Lung (tissue), 13 donors: ENCODE results near the gene UBLCP1. TPM values are rescaled to one million over a fixed set of nuclear protein-coding genes. Genes with fewer than 3 reads are reported as not detected.

Experiments used
- ATAC-seq: fragments of 200-7000 bp; cut with Tn5 transposase; one replicate; pipeline ENCODE4 v1.9.1; 2020; ENCODE audit warnings: moderate number of reproducible peaks; ENCODE audit not compliant: insufficient read depth, low FRiP score
- DNase-seq, 3 donors: peaks; one replicate each; pipeline ENCODE4 v3.0.0-alpha.2; 2013 to 2017
- H3K27ac ChIP-seq, 2 donors: one replicate each; pipeline ENCODE4 v1.5.1; 2013; ENCODE audit warnings: mild to moderate bottlenecking in 2 of 2, moderate library complexity in 2 of 2, control low read depth in 1 of 2, inconsistent platforms in 1 of 2, low read depth in 1 of 2, low read length in 1 of 2
- H3K27me3 ChIP-seq, 3 donors: one replicate each; pipeline ENCODE4 v1.5.1; 2013; ENCODE audit warnings: low read length in 2 of 3; ENCODE audit not compliant: control insufficient read depth in 3 of 3, insufficient read depth in 3 of 3
- H3K36me3 ChIP-seq, 4 donors: one replicate each; pipeline ENCODE4 v1.5.1; 2013; ENCODE audit warnings: low read length in 4 of 4, mild to moderate bottlenecking in 1 of 4, moderate library complexity in 1 of 4; ENCODE audit not compliant: control insufficient read depth in 4 of 4, insufficient read depth in 4 of 4
- H3K4me1 ChIP-seq, 5 donors: one replicate each; pipeline ENCODE4 v1.5.1; 2013; ENCODE audit warnings: low read length in 5 of 5, mild to moderate bottlenecking in 2 of 5, moderate library complexity in 1 of 5; ENCODE audit not compliant: control insufficient read depth in 5 of 5, insufficient read depth in 5 of 5
- H3K4me3 ChIP-seq: one replicate; pipeline ENCODE4 v1.5.1; 2013; ENCODE audit warnings: mild to moderate bottlenecking, control low read depth, moderate library complexity
- H3K9ac ChIP-seq, 2 donors: one replicate each; pipeline ENCODE4 v1.5.1; 2013; ENCODE audit warnings: low read length in 2 of 2, control low read depth in 1 of 2; ENCODE audit not compliant: insufficient read depth in 1 of 2
- H3K9me3 ChIP-seq, 4 donors: one replicate each; pipeline ENCODE4 v1.5.1; 2013; ENCODE audit warnings: low read length in 3 of 4, mild to moderate bottlenecking in 1 of 4, moderate library complexity in 1 of 4; ENCODE audit not compliant: control insufficient read depth in 4 of 4, insufficient read depth in 3 of 4
- WGBS, 2 donors: extraction: QIAGEN DNeasy Blood & Tissue Kit; methylation state at CpG; one replicate each; pipeline ENCODE4 v1.1.7; 2013; 5-methylcytosine and 5-hydroxymethylcytosine counted together
- polyA plus RNA-seq, 2 donors: library from polyadenylated mRNA; stranded (reverse); fragments of 200-250 nt; gene quantifications; one replicate each; pipeline ENCODE4 v1.2.1, GENCODE V29; 2013
- small RNA-seq: library from RNA; depleted of rRNA; stranded (forward); fragments of <200 nt; gene quantifications from one replicate; pipeline ENCODE3, GENCODE V24; 2014; ENCODE audit warnings: low replicate concordance
- total RNA-seq, 2 donors: library from RNA; depleted of rRNA in 1 of 2; stranded (reverse); fragments of >200 nt in 1 of 2; gene quantifications; one replicate each; pipeline ENCODE4 v1.2.1, GENCODE V29; 2014 to 2021
- TF ChIP-seq, protein P1 (sequence below): IDR thresholded peaks from 2 replicates; pipeline ENCODE4 v1.5.1; 2012; ENCODE audit warnings: mild to moderate bottlenecking; ENCODE audit errors: control extremely low read depth, extremely low read depth
- donor health status: control.
- donor health status: control.
- donor health status: Bipolar disorder and iron deficiency.
- donor health status: healthy.
- donor health status: DM: yes; HTN: yes; CAD: no.

UBLCP1 gene
- total and polyA plus RNA-seq, 4 donors, result 19.0 to 27.4 (median 25.0) TPM

DNA sequence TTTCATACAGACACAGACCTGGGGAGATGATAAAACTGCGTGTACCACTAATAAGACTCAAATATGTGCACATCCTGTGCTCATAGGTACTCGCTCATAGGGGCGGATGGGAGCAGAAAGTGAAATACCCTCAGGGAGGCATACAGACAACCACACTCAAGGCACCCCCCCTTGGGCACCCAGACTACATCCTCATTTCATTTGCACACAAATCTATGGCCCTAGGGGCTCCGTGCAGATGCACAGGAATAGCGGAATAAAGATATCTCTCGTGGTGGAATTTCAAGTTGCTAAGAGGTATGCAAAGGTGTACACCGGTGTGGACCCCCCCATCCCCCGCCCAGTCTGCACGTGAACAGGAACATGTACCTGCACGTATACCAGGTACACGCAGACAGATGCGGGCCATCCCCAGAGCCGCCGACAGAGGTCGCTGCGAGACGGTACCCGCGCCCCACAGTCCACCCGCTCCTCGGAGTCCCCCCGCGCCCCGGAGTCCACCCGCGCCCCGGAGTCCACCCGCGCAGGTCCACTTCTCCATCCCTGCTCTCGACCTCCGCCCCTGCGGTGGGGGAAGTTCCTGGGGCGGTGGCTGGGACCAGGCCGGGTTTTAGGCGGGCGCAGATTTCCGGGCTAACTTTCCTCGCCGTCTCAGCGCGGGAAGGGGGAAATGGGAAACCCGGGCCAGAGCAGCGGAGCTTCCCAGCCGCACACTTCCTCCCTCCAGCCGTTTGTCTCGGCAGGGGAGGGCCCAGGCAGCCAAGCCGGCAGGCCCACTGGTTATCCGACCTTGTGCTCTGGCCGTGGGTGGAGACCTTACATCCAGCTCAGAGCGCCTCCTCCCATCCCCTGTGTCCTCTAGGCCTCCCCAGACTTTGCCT, 68.2 kb downstream of the UBLCP1 start:
- peak; percentile 80 for ATAC-seq
- Histone ChIP-seq H3K27ac (peak overlapping the region in 1 of 2 donors; percentile 3), H3K36me3 (no peaks in the 10 kb centered on the region), H3K4me1 (peaks cover 0 to 9% (median 0%) of the 10 kb centered on the region in 5 donors), H3K27me3 (peaks cover 0 to 11% (median 0%) of the 10 kb centered on the region in 3 donors), H3K4me3 (peak overlapping the region; percentile 16), H3K9ac (no peak overlapping the region), H3K9me3 (no peaks in the 10 kb centered on the region)
- TF ChIP-seq, protein P1, sequence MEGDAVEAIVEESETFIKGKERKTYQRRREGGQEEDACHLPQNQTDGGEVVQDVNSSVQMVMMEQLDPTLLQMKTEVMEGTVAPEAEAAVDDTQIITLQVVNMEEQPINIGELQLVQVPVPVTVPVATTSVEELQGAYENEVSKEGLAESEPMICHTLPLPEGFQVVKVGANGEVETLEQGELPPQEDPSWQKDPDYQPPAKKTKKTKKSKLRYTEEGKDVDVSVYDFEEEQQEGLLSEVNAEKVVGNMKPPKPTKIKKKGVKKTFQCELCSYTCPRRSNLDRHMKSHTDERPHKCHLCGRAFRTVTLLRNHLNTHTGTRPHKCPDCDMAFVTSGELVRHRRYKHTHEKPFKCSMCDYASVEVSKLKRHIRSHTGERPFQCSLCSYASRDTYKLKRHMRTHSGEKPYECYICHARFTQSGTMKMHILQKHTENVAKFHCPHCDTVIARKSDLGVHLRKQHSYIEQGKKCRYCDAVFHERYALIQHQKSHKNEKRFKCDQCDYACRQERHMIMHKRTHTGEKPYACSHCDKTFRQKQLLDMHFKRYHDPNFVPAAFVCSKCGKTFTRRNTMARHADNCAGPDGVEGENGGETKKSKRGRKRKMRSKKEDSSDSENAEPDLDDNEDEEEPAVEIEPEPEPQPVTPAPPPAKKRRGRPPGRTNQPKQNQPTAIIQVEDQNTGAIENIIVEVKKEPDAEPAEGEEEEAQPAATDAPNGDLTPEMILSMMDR, result peak; percentile 50
- 6 to 7% methylated on average over 49 to 50 of the region's 50 CpGs for WGBS, 2 donors
- peak; percentile 50 to 78 (median 55) for DNase-seq

GRCh38 chr5:159332800-159333544, 69.9 kb downstream of the UBLCP1 start:
- TF ChIP-seq, protein P1, result no peak
- WGBS, 2 donors, result 69 to 79% methylated on average over 6 of the region's 6 CpGs
- DNase-seq (no peak), ATAC-seq (no peak)
- Histone ChIP-seq H3K36me3 (no peaks in the 10 kb centered on the region), H3K4me1 (peaks cover 0 to 9% (median 0%) of the 10 kb centered on the region in 5 donors), H3K4me3 (no peak overlapping the region), H3K27ac (no peak overlapping the region), H3K9ac (no peak overlapping the region), H3K27me3 (peaks cover 0 to 11% (median 0%) of the 10 kb centered on the region in 3 donors), H3K9me3 (no peaks in the 10 kb centered on the region)

GRCh38 chr5:159333545-159333925, 70.4 kb downstream of the UBLCP1 start:
- peaks cover 0 to 11% (median 0%) of the 10 kb centered on the region in 3 donors for H3K27me3 ChIP-seq
- ATAC-seq (no peak), DNase-seq (no peak)
- H3K9ac ChIP-seq, result no peak overlapping the region
- peaks cover 0 to 9% (median 0%) of the 10 kb centered on the region in 5 donors for H3K4me1 ChIP-seq
- no peaks in the 10 kb centered on the region for H3K9me3 ChIP-seq
- H3K4me3 ChIP-seq, result no peak overlapping the region
- H3K36me3 ChIP-seq, result no peaks in the 10 kb centered on the region
- 90 to 100% methylated on average over 1 of the region's 1 CpG for WGBS, 2 donors
- no peak overlapping the region for H3K27ac ChIP-seq
- TF ChIP-seq, protein P1, result no peak

Small RNAs within 50 kb of the gene (small RNA-seq; reads per million reads assigned to genes)
- gene RF00263 (not detected), gene RNU4ATAC2P (not detected)

Other genes starting within 250 kb of the UBLCP1 start
- gene EBF1, start 163.4 kb upstream of the UBLCP1 start, total RNA-seq, result 10 to 100 TPM in 1 of 2 donors, 1 to 10 TPM in 1; 9.3 to 10.4 TPM
- 1 to 10 TPM in 1 of 2 donors, under 1 TPM in 1; 0.80 to 2.5 TPM for gene EBF1, start 163.4 kb upstream of the UBLCP1 start, polyA plus RNA-seq
- 100 to 1,000 TPM; 212 to 240 TPM for gene RNF145, start 53.7 kb upstream of the UBLCP1 start, total RNA-seq
- gene RNF145, start 53.7 kb upstream of the UBLCP1 start, polyA plus RNA-seq, result 100 to 1,000 TPM in 1 of 2 donors, 10 to 100 TPM in 1; 70.0 to 142 TPM
- gene IL12B, start 67.2 kb downstream of the UBLCP1 start, total RNA-seq, result under 1 TPM in 1 of 2 donors, not detected in 1; 0.11 TPM
- gene IL12B, start 67.2 kb downstream of the UBLCP1 start, polyA plus RNA-seq, result under 1 TPM in 1 of 2 donors, not detected in 1; 0.08 TPM